ENCODE data around the gene COX4I2.

COX4I2 gene

GRCh38 chr20:31678389-31679356, 41.0 kb downstream of the COX4I2 start:
- no peaks in the 10 kb centered on the region for H4K20me1 ChIP-seq (ENCODE audit: insufficient read depth, low read length)
- H3K36me3 ChIP-seq (replicated peaks; ENCODE audit: low read depth, low read length), result peaks cover 41% of the 10 kb centered on the region
- TF ChIP-seq EZH2phosphoT487 (IDR thresholded peaks at IDR 0.05; ENCODE audit: low read depth) (no peak), CTCF (IDR thresholded peaks at IDR 0.05; ENCODE audit: low read depth, low read length) (no peak)
- no peak overlapping the region for H2AFZ ChIP-seq (ENCODE audit: low read depth, low read length)
- H3K9ac ChIP-seq (ENCODE audit: low read length), result no peak overlapping the region
- no peak overlapping the region for H3K4me2 ChIP-seq (ENCODE audit: low read length)
- H3K9me3 ChIP-seq (ENCODE audit: insufficient read depth, low read length), result no peaks in the 10 kb centered on the region
- no peaks in the 10 kb centered on the region for H3K27me3 ChIP-seq (ENCODE audit: low read depth, low read length)
- H3K4me3 ChIP-seq (ENCODE audit: low read length), result no peak overlapping the region
- H3K27ac ChIP-seq (ENCODE audit: low read length), result no peak overlapping the region
- H3K4me1 ChIP-seq (ENCODE audit: low read length), result peaks cover 32% of the 10 kb centered on the region
- H3K79me2 ChIP-seq (ENCODE audit: low read length), result peaks cover 59% of the 10 kb centered on the region

GRCh38 chr20:31679357-31680285, 41.9 kb downstream of the COX4I2 start:
- TF ChIP-seq EZH2phosphoT487 (IDR thresholded peaks at IDR 0.05; ENCODE audit: low read depth) (no peak), CTCF (IDR thresholded peaks at IDR 0.05; ENCODE audit: low read depth, low read length) (no peak)
- no peak overlapping the region for H3K9ac ChIP-seq (ENCODE audit: low read length)
- no peak overlapping the region for H3K4me3 ChIP-seq (ENCODE audit: low read length)
- H3K4me1 ChIP-seq (ENCODE audit: low read length), result peaks cover 38% of the 10 kb centered on the region
- peaks cover 41% of the 10 kb centered on the region for H3K36me3 ChIP-seq (replicated peaks; ENCODE audit: low read depth, low read length)
- H3K9me3 ChIP-seq (ENCODE audit: insufficient read depth, low read length), result no peaks in the 10 kb centered on the region
- H3K79me2 ChIP-seq (ENCODE audit: low read length), result peaks cover 63% of the 10 kb centered on the region
- no peaks in the 10 kb centered on the region for H3K27me3 ChIP-seq (ENCODE audit: low read depth, low read length)
- H2AFZ ChIP-seq (ENCODE audit: low read depth, low read length), result no peak overlapping the region
- H3K27ac ChIP-seq (ENCODE audit: low read length), result no peak overlapping the region
- no peaks in the 10 kb centered on the region for H4K20me1 ChIP-seq (ENCODE audit: insufficient read depth, low read length)
- no peak overlapping the region for H3K4me2 ChIP-seq (ENCODE audit: low read length)

- peaks cover 38% of the 10 kb centered on the region for H3K4me1 ChIP-seq (ENCODE audit: low read length)
- no peak overlapping the region for H3K4me2 ChIP-seq (ENCODE audit: low read length)
- peaks cover 58% of the 10 kb centered on the region for H3K79me2 ChIP-seq (ENCODE audit: low read length)
- no peaks in the 10 kb centered on the region for H3K27me3 ChIP-seq (ENCODE audit: low read depth, low read length)
- no peak overlapping the region for H3K9ac ChIP-seq (ENCODE audit: low read length)
- no peaks in the 10 kb centered on the region for H4K20me1 ChIP-seq (ENCODE audit: insufficient read depth, low read length)
- H3K27ac ChIP-seq (ENCODE audit: low read length), result no peak overlapping the region
- H3K4me3 ChIP-seq (ENCODE audit: low read length), result no peak overlapping the region
- TF ChIP-seq CTCF (IDR thresholded peaks at IDR 0.05; ENCODE audit: low read depth, low read length) (no peak), EZH2phosphoT487 (IDR thresholded peaks at IDR 0.05; ENCODE audit: low read depth) (no peak)
- no peaks in the 10 kb centered on the region for H3K9me3 ChIP-seq (ENCODE audit: insufficient read depth, low read length)
- H2AFZ ChIP-seq (ENCODE audit: low read depth, low read length), result no peak overlapping the region
- H3K36me3 ChIP-seq (replicated peaks; ENCODE audit: low read depth, low read length), result peaks cover 41% of the 10 kb centered on the region
Observed at GRCh38 chr20:31680286-31681127, 42.8 kb downstream of the COX4I2 start.
